Trophoblast cell (in vitro differentiated cells and primary cell): ENCODE measurements around the gene MYO5B.

Experiments used
- DNase-seq, 2 donors: peaks; one replicate each; pipeline ENCODE4 v3.0.0-alpha.2; 2016
- H2AFZ ChIP-seq: 2 replicates; pipeline ENCODE4 v1.6.1; 2013; ENCODE audit warnings: low read length, moderate library complexity, mild to moderate bottlenecking; ENCODE audit not compliant: insufficient read depth, poor library complexity
- H2AK5ac ChIP-seq: 2 replicates; pipeline ENCODE4 v1.6.1; 2013; ENCODE audit warnings: mild to moderate bottlenecking, low read length
- H2BK120ac ChIP-seq: 2 replicates; pipeline ENCODE4 v1.6.1; 2013; ENCODE audit warnings: low read length, mild to moderate bottlenecking, moderate library complexity; ENCODE audit not compliant: insufficient read depth, poor library complexity
- H2BK12ac ChIP-seq: 2 replicates; pipeline ENCODE4 v1.6.1; 2013; ENCODE audit warnings: mild to moderate bottlenecking, low read length, moderate library complexity
- H2BK5ac ChIP-seq: 2 replicates; pipeline ENCODE4 v1.6.1; 2013; ENCODE audit warnings: low read length, low read depth, moderate library complexity, mild to moderate bottlenecking; ENCODE audit not compliant: poor library complexity
- H3K14ac ChIP-seq: 2 replicates; pipeline ENCODE4 v1.6.1; 2013; ENCODE audit warnings: mild to moderate bottlenecking, low read length
- H3K18ac ChIP-seq: 2 replicates; pipeline ENCODE4 v1.6.1; 2013; ENCODE audit warnings: mild to moderate bottlenecking, low read length
- H3K23ac ChIP-seq: 2 replicates; pipeline ENCODE4 v1.6.1; 2013; ENCODE audit warnings: low read length
- H3K27ac ChIP-seq: 2 replicates; pipeline ENCODE4 v1.5.1; 2013; ENCODE audit warnings: low read depth, mild to moderate bottlenecking, inconsistent platforms, low read length, moderate library complexity
- H3K27me3 ChIP-seq: 2 replicates; pipeline ENCODE4 v1.6.1; 2013; ENCODE audit warnings: inconsistent platforms, mild to moderate bottlenecking, low read length, moderate library complexity; ENCODE audit not compliant: insufficient read depth
- H3K36me3 ChIP-seq, 2 experiments: 1 replicate in 1 of 2; 2 replicates in 1 of 2; pipeline ENCODE4 v1.6.1; 2013; ENCODE audit warnings: low read length in 2 of 2, mild to moderate bottlenecking in 2 of 2, moderate library complexity in 1 of 2; ENCODE audit not compliant: insufficient read depth in 2 of 2, control insufficient read depth in 1 of 2
- H3K4ac ChIP-seq: 2 replicates; pipeline ENCODE4 v1.6.1; 2013; ENCODE audit warnings: low read depth, mild to moderate bottlenecking, low read length, moderate library complexity
- H3K4me1 ChIP-seq, 2 experiments: 1 replicate in 1 of 2; 2 replicates in 1 of 2; pipeline ENCODE4 v1.6.1; 2013; ENCODE audit warnings: low read length in 2 of 2, mild to moderate bottlenecking in 2 of 2, moderate library complexity in 1 of 2; ENCODE audit not compliant: insufficient read depth in 2 of 2, control insufficient read depth in 1 of 2
- H3K4me2 ChIP-seq: 2 replicates; pipeline ENCODE4 v1.6.1; 2013; ENCODE audit warnings: inconsistent platforms, mild to moderate bottlenecking, low read length, moderate library complexity
- H3K4me3 ChIP-seq: 2 replicates; pipeline ENCODE4 v1.5.1; 2013; ENCODE audit warnings: mild to moderate bottlenecking, low read depth, low read length, inconsistent platforms
- H3K79me1 ChIP-seq: one replicate; pipeline ENCODE4 v1.6.1; 2013; ENCODE audit warnings: low read length
- H3K79me2 ChIP-seq: 2 replicates; pipeline ENCODE4 v1.6.1; 2013; ENCODE audit warnings: low read length, mild to moderate bottlenecking; ENCODE audit not compliant: control insufficient read depth, insufficient read depth, poor library complexity
- H3K9ac ChIP-seq: 2 replicates; pipeline ENCODE4 v1.6.1; 2013; ENCODE audit warnings: mild to moderate bottlenecking, low read length
- H3K9me3 ChIP-seq: 2 replicates; pipeline ENCODE4 v1.6.1; 2013; ENCODE audit warnings: low read depth, mild to moderate bottlenecking, control low read depth, inconsistent platforms, low read length; ENCODE audit not compliant: insufficient read depth
- H4K12ac ChIP-seq: 2 replicates; pipeline ENCODE4 v1.6.1; 2013; ENCODE audit warnings: low read depth, mild to moderate bottlenecking, low read length, moderate library complexity
- H4K8ac ChIP-seq: 2 replicates; pipeline ENCODE4 v1.6.1; 2013; ENCODE audit warnings: low read depth, mild to moderate bottlenecking, low read length, moderate library complexity
- H4K91ac ChIP-seq: one replicate; pipeline ENCODE4 v1.6.1; 2013; ENCODE audit warnings: low read depth, mild to moderate bottlenecking, low read length, moderate library complexity
- WGBS: extraction: QIAGEN DNeasy Blood & Tissue Kit; methylation state at CpG from one replicate; pipeline ENCODE4 v1.1.7; 2013; ENCODE audit warnings: missing lambda C conversion rate; ENCODE audit not compliant: insufficient read length, insufficient coverage; ENCODE audit errors: extremely low coverage; 5-methylcytosine and 5-hydroxymethylcytosine counted together

MYO5B gene

DNA sequence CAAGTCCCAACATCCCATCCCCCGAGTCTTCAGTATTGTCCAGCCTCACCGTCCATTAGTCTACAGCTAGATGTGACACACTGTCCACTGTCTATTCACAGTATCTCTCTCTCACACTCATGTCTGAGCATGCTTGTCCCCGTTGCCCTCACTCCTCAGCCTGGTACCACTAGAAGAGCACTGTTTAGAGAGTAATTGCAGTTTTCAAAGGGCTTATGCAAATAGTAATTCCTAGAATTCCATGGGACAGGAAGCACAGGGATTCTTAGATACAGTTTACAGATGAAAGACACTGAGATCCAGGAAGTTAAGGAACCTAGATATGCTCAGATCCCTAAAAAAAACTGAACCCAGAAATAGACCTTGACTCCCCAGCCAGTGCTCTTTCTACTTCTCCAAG, 125.5 kb downstream of the MYO5B start:
- Histone ChIP-seq H4K8ac (no peak overlapping the region), H2BK120ac (no peak overlapping the region), H3K9me3 (no peaks in the 10 kb centered on the region), H3K27ac (no peak overlapping the region), H3K4me3 (no peak overlapping the region), H3K4ac (no peak overlapping the region), H3K79me2 (no peaks in the 10 kb centered on the region), H3K4me1 (peaks cover 6% of the 10 kb centered on the region in 2 experiments), H4K12ac (no peak overlapping the region), H2AFZ (no peak overlapping the region), H3K18ac (no peak overlapping the region), H2AK5ac (no peak overlapping the region), H2BK5ac (no peak overlapping the region), H3K14ac (no peak overlapping the region), H3K36me3 (no peaks in the 10 kb centered on the region), H2BK12ac (no peak overlapping the region), H3K4me2 (no peak overlapping the region), H3K9ac (no peak overlapping the region), H3K79me1 (peaks cover 3% of the 10 kb centered on the region), H4K91ac (no peak overlapping the region), H3K23ac (no peak overlapping the region), H3K27me3 (no peaks in the 10 kb centered on the region)
- DNase-seq: peak in 1 of 2 donors; percentile 25
- WGBS: no CpG with 5 or more reads among the region's 3 CpGs

DNA sequence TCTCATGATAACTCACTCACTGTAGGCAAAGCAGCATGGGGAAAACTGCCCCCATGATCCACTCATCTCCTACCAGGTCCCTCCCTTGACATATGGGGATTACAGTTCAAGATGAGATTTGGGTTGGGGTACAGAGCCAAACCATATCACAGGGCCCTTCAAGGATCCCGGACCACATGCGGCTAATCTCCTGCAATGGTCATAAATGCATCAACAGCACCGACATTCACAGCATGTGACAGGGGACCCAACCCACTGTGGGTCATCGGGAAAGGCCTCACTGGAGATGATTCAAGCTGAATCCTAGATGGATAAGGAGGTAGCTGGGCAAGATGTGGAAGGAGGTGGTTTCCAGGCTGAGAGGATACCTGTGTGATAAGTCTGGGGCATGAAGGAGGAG, 129.4 kb downstream of the MYO5B start:
- H3K4ac ChIP-seq: no peak overlapping the region
- no peaks in the 10 kb centered on the region for H3K27me3 ChIP-seq
- no peaks in the 10 kb centered on the region for H3K36me3 ChIP-seq
- H3K4me3 ChIP-seq: no peak overlapping the region
- peaks cover 3 to 6% of the 10 kb centered on the region in 2 experiments for H3K4me1 ChIP-seq
- no peak overlapping the region for H3K27ac ChIP-seq
- peaks cover 3% of the 10 kb centered on the region for H3K79me1 ChIP-seq
- no peaks in the 10 kb centered on the region for H3K79me2 ChIP-seq
- H2BK5ac ChIP-seq: no peak overlapping the region
- WGBS: no CpG with 5 or more reads among the region's 4 CpGs
- no peak overlapping the region for H4K91ac ChIP-seq
- no peaks in the 10 kb centered on the region for H3K9me3 ChIP-seq
- no peak for DNase-seq
- no peak overlapping the region for H2AK5ac ChIP-seq
- no peak overlapping the region for H3K14ac ChIP-seq
- no peak overlapping the region for H3K9ac ChIP-seq
- H3K23ac ChIP-seq: no peak overlapping the region
- H3K18ac ChIP-seq: no peak overlapping the region
- H4K8ac ChIP-seq: no peak overlapping the region
- H3K4me2 ChIP-seq: no peak overlapping the region
- H2BK12ac ChIP-seq: no peak overlapping the region
- H2AFZ ChIP-seq: no peak overlapping the region
- no peak overlapping the region for H4K12ac ChIP-seq
- H2BK120ac ChIP-seq: no peak overlapping the region

DNA sequence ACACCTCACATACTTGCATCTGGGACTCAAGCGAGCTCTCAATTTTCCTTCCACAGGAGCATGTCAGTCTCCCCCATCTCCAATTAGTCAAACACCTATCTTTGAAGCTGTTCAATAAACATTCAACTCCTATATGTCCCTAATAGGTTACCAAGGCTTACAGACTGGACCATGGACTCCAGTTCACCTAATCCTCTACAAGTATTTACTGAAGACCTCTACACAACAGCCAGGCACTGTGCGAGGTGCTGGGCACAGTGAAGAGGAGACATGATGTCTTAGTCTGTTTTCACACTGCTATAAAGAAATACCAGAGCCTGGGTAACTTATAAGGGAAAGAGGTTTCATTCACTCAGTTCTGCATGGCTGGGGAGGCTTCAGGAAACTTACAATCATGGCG, 129.9 kb downstream of the MYO5B start:
- H3K4me1 ChIP-seq: peaks cover 3 to 6% of the 10 kb centered on the region in 2 experiments
- no peak overlapping the region for H3K9ac ChIP-seq
- H3K18ac ChIP-seq: no peak overlapping the region
- H3K36me3 ChIP-seq: no peaks in the 10 kb centered on the region
- no peak for DNase-seq
- H3K14ac ChIP-seq: no peak overlapping the region
- H3K9me3 ChIP-seq: no peaks in the 10 kb centered on the region
- no peaks in the 10 kb centered on the region for H3K79me2 ChIP-seq
- no peak overlapping the region for H3K4ac ChIP-seq
- H3K23ac ChIP-seq: no peak overlapping the region
- no peak overlapping the region for H4K12ac ChIP-seq
- H4K91ac ChIP-seq: no peak overlapping the region
- H3K79me1 ChIP-seq: peaks cover 3% of the 10 kb centered on the region
- H2AK5ac ChIP-seq: no peak overlapping the region
- no peaks in the 10 kb centered on the region for H3K27me3 ChIP-seq
- H4K8ac ChIP-seq: no peak overlapping the region
- H2BK12ac ChIP-seq: no peak overlapping the region
- H2BK120ac ChIP-seq: no peak overlapping the region
- no peak overlapping the region for H2BK5ac ChIP-seq
- H3K27ac ChIP-seq: no peak overlapping the region
- no peak overlapping the region for H3K4me3 ChIP-seq
- no CpG with 5 or more reads among the region's 3 CpGs for WGBS
- no peak overlapping the region for H2AFZ ChIP-seq
- H3K4me2 ChIP-seq: no peak overlapping the region

DNA sequence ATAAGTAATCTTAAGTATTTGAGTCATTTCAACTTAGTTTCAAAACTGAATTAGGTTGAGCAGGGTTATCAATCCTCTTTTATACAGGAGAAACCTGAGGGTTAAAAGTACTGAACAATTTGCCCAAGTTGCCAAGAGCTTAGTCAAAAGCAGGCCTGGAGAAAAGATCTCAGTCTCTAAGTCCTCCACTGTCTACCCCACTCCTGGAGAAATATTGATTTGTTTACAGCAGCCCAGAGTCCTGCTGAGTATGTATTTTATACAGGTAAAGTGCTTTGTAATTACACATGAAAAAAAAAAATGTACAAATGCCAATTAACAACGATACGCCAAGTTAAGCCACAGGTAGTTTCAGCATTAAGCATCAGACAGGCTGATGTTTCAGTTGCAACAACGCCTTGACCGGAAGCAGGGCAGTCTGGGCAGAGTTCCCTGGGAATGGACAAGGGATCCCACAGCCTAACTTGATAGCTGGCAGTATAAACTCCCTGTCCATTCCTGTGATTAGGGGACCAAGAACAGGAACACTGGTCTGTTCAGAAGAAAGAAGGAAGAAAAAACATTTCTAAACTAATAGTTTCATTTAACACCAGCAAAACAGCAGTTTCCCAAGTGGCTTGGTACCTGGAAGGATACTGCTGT, 132.9 kb downstream of the MYO5B start:
- H4K12ac ChIP-seq: no peak overlapping the region
- H3K79me1 ChIP-seq: no peaks in the 10 kb centered on the region
- H3K27me3 ChIP-seq: no peaks in the 10 kb centered on the region
- H2AK5ac ChIP-seq: no peak overlapping the region
- no peaks in the 10 kb centered on the region for H3K4me1 ChIP-seq
- H3K14ac ChIP-seq: no peak overlapping the region
- H2BK12ac ChIP-seq: no peak overlapping the region
- H3K4me2 ChIP-seq: no peak overlapping the region
- no peak overlapping the region for H2BK5ac ChIP-seq
- no peaks in the 10 kb centered on the region for H3K9me3 ChIP-seq
- no peak overlapping the region for H3K23ac ChIP-seq
- DNase-seq: no peak
- no peak overlapping the region for H3K27ac ChIP-seq
- no peaks in the 10 kb centered on the region for H3K79me2 ChIP-seq
- H4K8ac ChIP-seq: no peak overlapping the region
- H3K4ac ChIP-seq: no peak overlapping the region
- no peak overlapping the region for H4K91ac ChIP-seq
- H3K4me3 ChIP-seq: no peak overlapping the region
- H3K36me3 ChIP-seq: no peaks in the 10 kb centered on the region
- no peak overlapping the region for H2AFZ ChIP-seq
- WGBS: no CpG with 5 or more reads among the region's 4 CpGs
- no peak overlapping the region for H3K9ac ChIP-seq
- no peak overlapping the region for H2BK120ac ChIP-seq
- no peak overlapping the region for H3K18ac ChIP-seq
